H9 (cell line): Measurements from ENCODE around the gene PEPD. TPM values are rescaled to one million over a fixed set of nuclear protein-coding genes. Genes with fewer than 3 reads are reported as not detected.

Experiments
- DNase-seq: peaks from one replicate; pipeline ENCODE4 v3.0.0-alpha.2; 2017
- H2AFZ ChIP-seq: one replicate; pipeline ENCODE4 v1.6.1; 2013; ENCODE audit warnings: mild to moderate bottlenecking, low read length, control low read depth, moderate library complexity
- H2AK5ac ChIP-seq: 2 replicates; pipeline ENCODE4 v1.6.1; 2013; ENCODE audit warnings: low read length, control low read depth, mixed read lengths; ENCODE audit not compliant: insufficient read length
- H2BK120ac ChIP-seq: one replicate; pipeline ENCODE4 v1.6.1; 2013; ENCODE audit warnings: low read depth, mild to moderate bottlenecking, low read length, control low read depth, inconsistent platforms; ENCODE audit not compliant: poor library complexity, severe bottlenecking
- H2BK12ac ChIP-seq: 2 replicates; pipeline ENCODE4 v1.6.1; 2013; ENCODE audit warnings: low read length, control low read depth, mixed read lengths, low read depth; ENCODE audit not compliant: insufficient read length
- H2BK15ac ChIP-seq: 2 replicates; pipeline ENCODE4 v1.6.1; 2013; ENCODE audit warnings: low read depth, low read length, control low read depth
- H2BK20ac ChIP-seq: one replicate; pipeline ENCODE4 v1.6.1; 2013; ENCODE audit warnings: low read depth, mild to moderate bottlenecking, low read length, control low read depth, inconsistent platforms; ENCODE audit not compliant: poor library complexity, severe bottlenecking
- H2BK5ac ChIP-seq: 2 replicates; pipeline ENCODE4 v1.6.1; 2013; ENCODE audit warnings: low read length, control low read depth, mixed read lengths; ENCODE audit not compliant: insufficient read length
- H3K14ac ChIP-seq: 2 replicates; pipeline ENCODE4 v1.6.1; 2013; ENCODE audit warnings: low read length, control low read depth; ENCODE audit not compliant: insufficient read depth
- H3K18ac ChIP-seq: 2 replicates; pipeline ENCODE4 v1.6.1; 2013; ENCODE audit warnings: low read depth, mild to moderate bottlenecking, mixed read lengths, low read length, control low read depth; ENCODE audit not compliant: insufficient read length
- H3K23ac ChIP-seq: 2 replicates; pipeline ENCODE4 v1.6.1; 2013; ENCODE audit warnings: low read length, control low read depth, mixed read lengths, low read depth; ENCODE audit not compliant: insufficient read length
- H3K23me2 ChIP-seq: 2 replicates; pipeline ENCODE4 v1.6.1; 2013; ENCODE audit warnings: low read depth, mild to moderate bottlenecking, mixed read lengths, low read length, control low read depth; ENCODE audit not compliant: insufficient read length, poor library complexity, severe bottlenecking
- H3K27ac ChIP-seq: 2 replicates; pipeline ENCODE4 v1.5.1; 2013; ENCODE audit warnings: low read length, control low read depth, mixed read lengths, low read depth; ENCODE audit not compliant: insufficient read length
- H3K27me3 ChIP-seq: 2 replicates; pipeline ENCODE4 v1.6.1; 2013; ENCODE audit warnings: low read length, control low read depth, inconsistent platforms; ENCODE audit not compliant: insufficient read depth
- H3K4ac ChIP-seq: 2 replicates; pipeline ENCODE4 v1.6.1; 2013; ENCODE audit warnings: low read depth, mild to moderate bottlenecking, control low read depth, inconsistent platforms, low read length, moderate library complexity
- H3K4me1 ChIP-seq: 2 replicates; pipeline ENCODE4 v1.6.1; 2013; ENCODE audit warnings: low read length, control low read depth, inconsistent platforms; ENCODE audit not compliant: insufficient read depth
- H3K4me2 ChIP-seq: 2 replicates; pipeline ENCODE4 v1.6.1; 2013; ENCODE audit warnings: low read length, control low read depth, mixed read lengths; ENCODE audit not compliant: insufficient read length, insufficient read depth
- H3K56ac ChIP-seq: 2 replicates; pipeline ENCODE4 v1.6.1; 2013; ENCODE audit warnings: low read depth, mild to moderate bottlenecking, mixed read lengths, low read length, control low read depth; ENCODE audit not compliant: insufficient read length
- H3K79me1 ChIP-seq: 2 replicates; pipeline ENCODE4 v1.6.1; 2013; ENCODE audit warnings: low read depth, mild to moderate bottlenecking, moderate library complexity, low read length, control low read depth, inconsistent platforms; ENCODE audit not compliant: insufficient read depth, poor library complexity, severe bottlenecking
- H3K79me2 ChIP-seq: 2 replicates; pipeline ENCODE4 v1.6.1; 2013; ENCODE audit warnings: low read length, control low read depth, inconsistent platforms; ENCODE audit not compliant: insufficient read depth
- H3K9ac ChIP-seq: 2 replicates; pipeline ENCODE4 v1.6.1; 2013; ENCODE audit warnings: low read length, control low read depth, mixed read lengths; ENCODE audit not compliant: insufficient read length; ENCODE audit errors: extremely low read depth
- H3K9me3 ChIP-seq: one replicate; pipeline ENCODE4 v1.6.1; 2013; ENCODE audit warnings: low read depth, low read length, inconsistent platforms; ENCODE audit not compliant: control insufficient read depth
- H3T11ph ChIP-seq: one replicate; pipeline ENCODE4 v1.6.1; 2013; ENCODE audit warnings: mild to moderate bottlenecking, low read length, control low read depth, inconsistent platforms
- H4K20me1 ChIP-seq: one replicate; pipeline ENCODE4 v1.6.1; 2013; ENCODE audit not compliant: control insufficient read depth, insufficient read length, insufficient read depth
- H4K5ac ChIP-seq: 2 replicates; pipeline ENCODE4 v1.6.1; 2013; ENCODE audit warnings: low read depth, mild to moderate bottlenecking, mixed read lengths, low read length, control low read depth; ENCODE audit not compliant: insufficient read length
- H4K8ac ChIP-seq: replicated peaks from 2 replicates; pipeline ENCODE4 v1.6.1; 2013; ENCODE audit warnings: low read length, control low read depth, mixed read lengths, low read depth; ENCODE audit not compliant: insufficient read length
- H4K91ac ChIP-seq: 2 replicates; pipeline ENCODE4 v1.6.1; 2013; ENCODE audit warnings: low read depth, mild to moderate bottlenecking, moderate library complexity, mixed read lengths, low read length, control low read depth; ENCODE audit not compliant: insufficient read length
- H3K27ac Mint-ChIP-seq, 3 experiments: 2 replicates in 2 of 3; 3 replicates in 1 of 3; pipeline ENCODE4 v1.8.0; 2020 to 2021; ENCODE audit warnings: mixed read lengths in 3 of 3, mild to moderate bottlenecking in 1 of 3, moderate library complexity in 1 of 3
- H3K27me3 Mint-ChIP-seq: 2 replicates; pipeline ENCODE4 v1.8.0; 2021; ENCODE audit warnings: low read depth, mild to moderate bottlenecking, moderate library complexity, mixed read lengths
- H3K36me3 Mint-ChIP-seq, 3 experiments: 2 replicates in 2 of 3; 3 replicates in 1 of 3; pipeline ENCODE4 v1.8.0; 2020 to 2021; ENCODE audit warnings: low read depth in 3 of 3, mixed read lengths in 3 of 3; ENCODE audit not compliant: insufficient read depth in 1 of 3
- H3K4me1 Mint-ChIP-seq, 2 experiments: 2 replicates each; pipeline ENCODE4 v1.8.0; 2020; ENCODE audit warnings: mixed read lengths in 2 of 2
- H3K4me3 Mint-ChIP-seq, 2 experiments: 2 replicates in 1 of 2; 3 replicates in 1 of 2; pipeline ENCODE4 v1.8.0; 2020 to 2021; ENCODE audit warnings: mild to moderate bottlenecking in 2 of 2, mixed read lengths in 2 of 2, moderate library complexity in 1 of 2
- H3K9me3 Mint-ChIP-seq, 2 experiments: 2 replicates in 1 of 2; 3 replicates in 1 of 2; pipeline ENCODE4 v1.8.0; 2020; ENCODE audit warnings: mild to moderate bottlenecking in 2 of 2, mixed read lengths in 2 of 2, moderate library complexity in 1 of 2
- CTCF ChIP-seq: fragments of 200-600 bp; sonication (generic); conservative IDR thresholded peaks from 3 replicates; pipeline ENCODE4 v1.8.0; 2021; ENCODE audit warnings: antibody characterized with exemption, mild to moderate bottlenecking
- WGBS: extraction: QIAGEN DNeasy Blood & Tissue Kit; methylation state at CpG from one replicate; pipeline ENCODE4 v1.1.7; 2013; ENCODE audit warnings: missing lambda C conversion rate, low lambda C conversion rate, mixed read lengths; ENCODE audit not compliant: insufficient read length; ENCODE audit errors: extremely low coverage; 5-methylcytosine and 5-hydroxymethylcytosine counted together
- total RNA-seq: library from RNA; stranded (reverse); gene quantifications from 2 replicates; pipeline ENCODE4 v1.2.1, GENCODE V29; 2021

PEPD gene
- total RNA-seq, 1 experiment from 2014 or later = 52.8 TPM

GRCh38 chr19:33432015-33432414, 89.6 kb downstream of the PEPD start:
- Mint-ChIP-seq H3K27ac (no peak overlapping the region), H3K36me3 (no peaks in the 10 kb centered on the region), H3K4me1 (peaks cover 9 to 10% of the 10 kb centered on the region in 2 experiments), H3K4me3 (no peak overlapping the region), H3K9me3 (no peaks in the 10 kb centered on the region), H3K27me3 (no peaks in the 10 kb centered on the region)
- no CpG with 5 or more reads among the region's 5 CpGs for WGBS
- Histone ChIP-seq H2BK5ac (no peak overlapping the region), H2BK120ac (no peak overlapping the region), H3K79me2 (no peaks in the 10 kb centered on the region), H3K56ac (no peak overlapping the region), H2BK20ac (no peak overlapping the region), H2AK5ac (no peak overlapping the region), H2AFZ (no peak overlapping the region), H4K5ac (no peak overlapping the region), H3K9ac (no peak overlapping the region), H3K4me2 (no peak overlapping the region), H3K14ac (no peak overlapping the region; the same call in 1 of the 2 replicates), H3K4me1 (no peaks in the 10 kb centered on the region), H4K91ac (no peak overlapping the region), H2BK12ac (no peak overlapping the region), H3T11ph (no peak overlapping the region), H2BK15ac (no peak overlapping the region), H3K27me3 (no peaks in the 10 kb centered on the region), H3K27ac (no peak overlapping the region), H4K8ac (no peak overlapping the region), H4K20me1 (no peaks in the 10 kb centered on the region), H3K23me2 (no peaks in the 10 kb centered on the region), H3K23ac (no peak overlapping the region), H3K18ac (no peak overlapping the region), H3K79me1 (no peaks in the 10 kb centered on the region), H3K4ac (no peak overlapping the region), H3K9me3 (no peaks in the 10 kb centered on the region)
- TF ChIP-seq CTCF = no peak
- no peak for DNase-seq
